ENCODE data around the gene SPTBN2.
"Not testable (repeated sequence)": the region's sequence is repeated elsewhere in the genome, so short reads cannot be mapped to it uniquely, and the experiment has no call there.

Gene SPTBN2

GRCh38 chr11:66652651-66653050 is 76.4 kb downstream of the SPTBN2 start:
- Histone ChIP-seq H3K27ac (ENCODE audit: low read depth, low read length) (no peak overlapping the region), H3K79me2 (ENCODE audit: control insufficient read depth, insufficient read depth, low read length, unreplicated experiment) (peaks cover 13% of the 10 kb centered on the region), H2AFZ (ENCODE audit: low read length, unreplicated experiment) (no peak overlapping the region), H3K36me3 (ENCODE audit: insufficient read depth, low read length) (peaks cover 14% of the 10 kb centered on the region), H3K27me3 (ENCODE audit: insufficient read depth, low read length) (no peaks in the 10 kb centered on the region), H3K4me1 (ENCODE audit: control insufficient read depth, insufficient read depth, low read length, unreplicated experiment) (no peaks in the 10 kb centered on the region), H3K4me3 (ENCODE audit: low read depth, low read length) (no peak overlapping the region)

GRCh38 chr11:66651016-66651415 is 78.0 kb downstream of the SPTBN2 start:
- Histone ChIP-seq H2AFZ (ENCODE audit: low read length, unreplicated experiment) (no peak overlapping the region), H3K36me3 (ENCODE audit: insufficient read depth, low read length) (peaks cover 31% of the 10 kb centered on the region), H3K27ac (ENCODE audit: low read depth, low read length) (no peak overlapping the region), H3K27me3 (ENCODE audit: insufficient read depth, low read length) (no peaks in the 10 kb centered on the region), H3K4me3 (ENCODE audit: low read depth, low read length) (no peak overlapping the region), H3K79me2 (ENCODE audit: control insufficient read depth, insufficient read depth, low read length, unreplicated experiment) (peaks cover 29% of the 10 kb centered on the region), H3K4me1 (ENCODE audit: control insufficient read depth, insufficient read depth, low read length, unreplicated experiment) (no peaks in the 10 kb centered on the region)

- no peak overlapping the region for H3K27ac ChIP-seq (ENCODE audit: low read depth, low read length)
- H3K4me3 ChIP-seq (ENCODE audit: low read depth, low read length), result no peak overlapping the region
- peaks cover 5% of the 10 kb centered on the region for H3K4me1 ChIP-seq (ENCODE audit: control insufficient read depth, insufficient read depth, low read length, unreplicated experiment)
- H3K36me3 ChIP-seq (ENCODE audit: insufficient read depth, low read length), result peaks cover 42% of the 10 kb centered on the region
- H3K27me3 ChIP-seq (ENCODE audit: insufficient read depth, low read length), result no peaks in the 10 kb centered on the region
- H3K79me2 ChIP-seq (ENCODE audit: control insufficient read depth, insufficient read depth, low read length, unreplicated experiment), result peaks cover 40% of the 10 kb centered on the region
- no peak overlapping the region for H2AFZ ChIP-seq (ENCODE audit: low read length, unreplicated experiment)
These were observed 79.1 kb downstream of the SPTBN2 start for GRCh38 chr11:66649903-66650302.

GRCh38 chr11:66646828-66647227 is 82.2 kb downstream of the SPTBN2 start:
- Histone ChIP-seq H2AFZ (ENCODE audit: low read length, unreplicated experiment) (no peak overlapping the region), H3K27ac (ENCODE audit: low read depth, low read length) (no peak overlapping the region), H3K27me3 (ENCODE audit: insufficient read depth, low read length) (no peaks in the 10 kb centered on the region), H3K4me1 (ENCODE audit: control insufficient read depth, insufficient read depth, low read length, unreplicated experiment) (peaks cover 27% of the 10 kb centered on the region), H3K79me2 (ENCODE audit: control insufficient read depth, insufficient read depth, low read length, unreplicated experiment) (peaks cover 71% of the 10 kb centered on the region), H3K36me3 (ENCODE audit: insufficient read depth, low read length) (peaks cover 71% of the 10 kb centered on the region), H3K4me3 (ENCODE audit: low read depth, low read length) (no peak overlapping the region)

- H3K79me2 ChIP-seq (ENCODE audit: control insufficient read depth, insufficient read depth, low read length, unreplicated experiment), result peaks cover 90% of the 10 kb centered on the region
- no peak overlapping the region for H3K27ac ChIP-seq (ENCODE audit: low read depth, low read length)
- H3K4me1 ChIP-seq (ENCODE audit: control insufficient read depth, insufficient read depth, low read length, unreplicated experiment), result peaks cover 48% of the 10 kb centered on the region
- no peak overlapping the region for H3K4me3 ChIP-seq (ENCODE audit: low read depth, low read length)
- H3K27me3 ChIP-seq (ENCODE audit: insufficient read depth, low read length), result no peaks in the 10 kb centered on the region
- peaks cover 69% of the 10 kb centered on the region for H3K36me3 ChIP-seq (ENCODE audit: insufficient read depth, low read length)
- H2AFZ ChIP-seq (ENCODE audit: low read length, unreplicated experiment), result no peak overlapping the region
These were observed 85.1 kb downstream of the SPTBN2 start for GRCh38 chr11:66643745-66644437.

- H3K4me3 ChIP-seq (ENCODE audit: low read depth, low read length), result peak overlapping the region; percentile 84
- peaks cover 84% of the 10 kb centered on the region for H3K79me2 ChIP-seq (ENCODE audit: control insufficient read depth, insufficient read depth, low read length, unreplicated experiment)
- H3K27ac ChIP-seq (ENCODE audit: low read depth, low read length), result no peak overlapping the region
- no peak overlapping the region for H2AFZ ChIP-seq (ENCODE audit: low read length, unreplicated experiment)
- peaks cover 60% of the 10 kb centered on the region for H3K36me3 ChIP-seq (ENCODE audit: insufficient read depth, low read length)
- peaks cover 54% of the 10 kb centered on the region for H3K4me1 ChIP-seq (ENCODE audit: control insufficient read depth, insufficient read depth, low read length, unreplicated experiment)
- no peaks in the 10 kb centered on the region for H3K27me3 ChIP-seq (ENCODE audit: insufficient read depth, low read length)
These were observed 87.2 kb downstream of the SPTBN2 start for GRCh38 chr11:66641834-66642233.

- Histone ChIP-seq H3K4me1 (ENCODE audit: control insufficient read depth, insufficient read depth, low read length, unreplicated experiment) (peaks cover 49% of the 10 kb centered on the region), H3K79me2 (ENCODE audit: control insufficient read depth, insufficient read depth, low read length, unreplicated experiment) (peaks cover 78% of the 10 kb centered on the region), H3K4me3 (ENCODE audit: low read depth, low read length) (peak overlapping the region; percentile 84), H3K36me3 (ENCODE audit: insufficient read depth, low read length) (peaks cover 40% of the 10 kb centered on the region)
- H2AFZ ChIP-seq (ENCODE audit: low read length, unreplicated experiment); H3K27ac ChIP-seq (ENCODE audit: low read depth, low read length); H3K27me3 ChIP-seq (ENCODE audit: insufficient read depth, low read length): not testable (repeated sequence)
These were observed 89.1 kb downstream of the SPTBN2 start for GRCh38 chr11:66639814-66640340.

- H3K36me3 ChIP-seq (ENCODE audit: insufficient read depth, low read length), result peaks cover 37% of the 10 kb centered on the region
- H3K27me3 ChIP-seq (ENCODE audit: insufficient read depth, low read length), result no peaks in the 10 kb centered on the region
- H3K4me3 ChIP-seq (ENCODE audit: low read depth, low read length), result peak overlapping the region; percentile 84
- H3K79me2 ChIP-seq (ENCODE audit: control insufficient read depth, insufficient read depth, low read length, unreplicated experiment), result peaks cover 77% of the 10 kb centered on the region
- peak overlapping the region; percentile 3 for H2AFZ ChIP-seq (ENCODE audit: low read length, unreplicated experiment)
- peaks cover 44% of the 10 kb centered on the region for H3K4me1 ChIP-seq (ENCODE audit: control insufficient read depth, insufficient read depth, low read length, unreplicated experiment)
- peak overlapping the region; percentile 78 for H3K27ac ChIP-seq (ENCODE audit: low read depth, low read length)
These were observed 89.8 kb downstream of the SPTBN2 start for GRCh38 chr11:66639066-66639813.

GRCh38 chr11:66638177-66639065 is 90.6 kb downstream of the SPTBN2 start, which contains the start of gene RBM4:
Gene RBM4 (plus strand): TSS chr11:66638703. CDS start chr11:66639712, 1,009 bp downstream.
- H3K4me3 ChIP-seq (ENCODE audit: low read depth, low read length), result peak within 1 kb of the TSS; percentile 84
- H3K4me1 ChIP-seq (ENCODE audit: control insufficient read depth, insufficient read depth, low read length, unreplicated experiment), result peaks cover 41% of the 10 kb centered on the region
- peak within 1 kb of the TSS; percentile 78 for H3K27ac ChIP-seq (ENCODE audit: low read depth, low read length)
- peaks cover 73% of the 10 kb centered on the region for H3K79me2 ChIP-seq (ENCODE audit: control insufficient read depth, insufficient read depth, low read length, unreplicated experiment)
- peaks cover 31% of the 10 kb centered on the region for H3K36me3 ChIP-seq (ENCODE audit: insufficient read depth, low read length)
- H3K27me3 ChIP-seq (ENCODE audit: insufficient read depth, low read length), result no peaks in the 10 kb centered on the region
- peak within 1 kb of the TSS; percentile 3 for H2AFZ ChIP-seq (ENCODE audit: low read length, unreplicated experiment)

- H2AFZ ChIP-seq (ENCODE audit: low read length, unreplicated experiment), result no peak overlapping the region
- H3K4me3 ChIP-seq (ENCODE audit: low read depth, low read length), result peak overlapping the region; percentile 60
- peaks cover 23% of the 10 kb centered on the region for H3K36me3 ChIP-seq (ENCODE audit: insufficient read depth, low read length)
- H3K27ac ChIP-seq (ENCODE audit: low read depth, low read length), result peak overlapping the region; percentile 41
- H3K4me1 ChIP-seq (ENCODE audit: control insufficient read depth, insufficient read depth, low read length, unreplicated experiment), result peaks cover 35% of the 10 kb centered on the region
- H3K27me3 ChIP-seq (ENCODE audit: insufficient read depth, low read length), result no peaks in the 10 kb centered on the region
- peaks cover 73% of the 10 kb centered on the region for H3K79me2 ChIP-seq (ENCODE audit: control insufficient read depth, insufficient read depth, low read length, unreplicated experiment)
These were observed 91.3 kb downstream of the SPTBN2 start for GRCh38 chr11:66637557-66638176.
